ENCODE results near the gene YTHDF2. TPM values are rescaled to one million over a fixed set of nuclear protein-coding genes. Genes with fewer than 3 reads are reported as not detected.

YTHDF2 gene
- total RNA-seq, 1 experiment from 2014 or later = 55.0 TPM

- no peaks in the 10 kb centered on the region for H3K9me3 ChIP-seq (ENCODE audit: low read length)
- BruUV-seq (replicated peaks) = no TSS peak
- DNase-seq = no peak
- no peak overlapping the region for H3K4me2 ChIP-seq (ENCODE audit: low read length)
- H3K9ac ChIP-seq (ENCODE audit: low read length) = no peak overlapping the region
- no peak overlapping the region for H3K4me3 ChIP-seq (ENCODE audit: low read length)
- TF ChIP-seq CTCF (conservative IDR thresholded peaks at IDR 0.05; ENCODE audit: low read depth, low read length) = no peak
- TF ChIP-seq EZH2 (IDR thresholded peaks at IDR 0.05; ENCODE audit: low read length, unreplicated experiment) = no peak
- TF ChIP-seq EZH2phosphoT487 (IDR thresholded peaks at IDR 0.05; ENCODE audit: borderline replicate concordance, low read length) = no peak
- no peaks in the 10 kb centered on the region for H3K4me1 ChIP-seq (ENCODE audit: insufficient read depth, low read length)
- intact Hi-C loops (cut with micrococcal nuclease) = no loop called here
- no peak overlapping the region for H3K27ac ChIP-seq (ENCODE audit: low read length)
- H2AFZ ChIP-seq (ENCODE audit: low read length) = no peak overlapping the region
- ATAC-seq = no peak
- peaks cover 35% of the 10 kb centered on the region for H3K36me3 ChIP-seq (ENCODE audit: low read depth, low read length)
- no peaks in the 10 kb centered on the region for H3K9me2 ChIP-seq (replicated peaks; ENCODE audit: low read length)
- H3K79me2 ChIP-seq (ENCODE audit: low read length) = peaks cover 96% of the 10 kb centered on the region
- H4K20me1 ChIP-seq (ENCODE audit: low read length) = peaks cover 69% of the 10 kb centered on the region
- H3F3A ChIP-seq (ENCODE audit: low read length, unreplicated experiment) = no peaks in the 10 kb centered on the region
- H3K27me3 ChIP-seq (ENCODE audit: low read length) = no peaks in the 10 kb centered on the region
- POLR2A ChIA-PET (ENCODE audit: unreplicated experiment) = no interaction called here
- CTCF ChIA-PET = no interaction called here
Measured at GRCh38 chr1:28759257-28759656, 22.5 kb downstream of the YTHDF2 start.

- H3K27me3 ChIP-seq (ENCODE audit: low read length) = no peaks in the 10 kb centered on the region
- no peaks in the 10 kb centered on the region for H3K9me2 ChIP-seq (replicated peaks; ENCODE audit: low read length)
- DNase-seq (no peak), ATAC-seq (no peak)
- H3K36me3 ChIP-seq (ENCODE audit: low read depth, low read length) = peaks cover 40% of the 10 kb centered on the region
- CTCF ChIA-PET = no interaction called here
- peaks cover 96% of the 10 kb centered on the region for H3K79me2 ChIP-seq (ENCODE audit: low read length)
- POLR2A ChIA-PET (ENCODE audit: unreplicated experiment) = no interaction called here
- H2AFZ ChIP-seq (ENCODE audit: low read length) = no peak overlapping the region
- TF ChIP-seq EZH2 (IDR thresholded peaks at IDR 0.05; ENCODE audit: low read length, unreplicated experiment) = no peak
- no peak for TF ChIP-seq CTCF (conservative IDR thresholded peaks at IDR 0.05; ENCODE audit: low read depth, low read length)
- TF ChIP-seq EZH2phosphoT487 (IDR thresholded peaks at IDR 0.05; ENCODE audit: borderline replicate concordance, low read length) = no peak
- no peak overlapping the region for H3K9ac ChIP-seq (ENCODE audit: low read length)
- H3F3A ChIP-seq (ENCODE audit: low read length, unreplicated experiment) = no peaks in the 10 kb centered on the region
- no peaks in the 10 kb centered on the region for H3K4me1 ChIP-seq (ENCODE audit: insufficient read depth, low read length)
- intact Hi-C loops (cut with micrococcal nuclease) = no loop called here
- H3K9me3 ChIP-seq (ENCODE audit: low read length) = no peaks in the 10 kb centered on the region
- no TSS peak for BruUV-seq (replicated peaks)
- H3K27ac ChIP-seq (ENCODE audit: low read length) = no peak overlapping the region
- H3K4me2 ChIP-seq (ENCODE audit: low read length) = no peak overlapping the region
- H4K20me1 ChIP-seq (ENCODE audit: low read length) = peaks cover 67% of the 10 kb centered on the region
- no peak overlapping the region for H3K4me3 ChIP-seq (ENCODE audit: low read length)
Measured at GRCh38 chr1:28761189-28761588, 24.4 kb downstream of the YTHDF2 start.

GRCh38 chr1:28766532-28767183 is 29.9 kb downstream of the YTHDF2 start:
- no peak for TF ChIP-seq EZH2phosphoT487 (IDR thresholded peaks at IDR 0.05; ENCODE audit: borderline replicate concordance, low read length)
- no peak for TF ChIP-seq CTCF (conservative IDR thresholded peaks at IDR 0.05; ENCODE audit: low read depth, low read length)
- TF ChIP-seq EZH2 (IDR thresholded peaks at IDR 0.05; ENCODE audit: low read length, unreplicated experiment) = no peak
- no peaks in the 10 kb centered on the region for H3K27me3 ChIP-seq (ENCODE audit: low read length)
- no peak overlapping the region for H3K9ac ChIP-seq (ENCODE audit: low read length)
- H4K20me1 ChIP-seq (ENCODE audit: low read length) = peaks cover 48% of the 10 kb centered on the region
- ChIA-PET CTCF (no interaction called here), POLR2A (ENCODE audit: unreplicated experiment) (no interaction called here)
- H3K9me3 ChIP-seq (ENCODE audit: low read length) = no peaks in the 10 kb centered on the region
- no peak for DNase-seq
- ATAC-seq = no peak
- H3K4me1 ChIP-seq (ENCODE audit: insufficient read depth, low read length) = no peaks in the 10 kb centered on the region
- BruUV-seq (replicated peaks) = no TSS peak
- no peak overlapping the region for H3K4me2 ChIP-seq (ENCODE audit: low read length)
- H2AFZ ChIP-seq (ENCODE audit: low read length) = no peak overlapping the region
- intact Hi-C loops (cut with micrococcal nuclease) = no loop called here
- H3F3A ChIP-seq (ENCODE audit: low read length, unreplicated experiment) = no peaks in the 10 kb centered on the region
- H3K36me3 ChIP-seq (ENCODE audit: low read depth, low read length) = peaks cover 38% of the 10 kb centered on the region
- H3K79me2 ChIP-seq (ENCODE audit: low read length) = peaks cover 71% of the 10 kb centered on the region
- H3K27ac ChIP-seq (ENCODE audit: low read length) = no peak overlapping the region
- H3K9me2 ChIP-seq (replicated peaks; ENCODE audit: low read length) = no peaks in the 10 kb centered on the region
- no peak overlapping the region for H3K4me3 ChIP-seq (ENCODE audit: low read length)

Measured in PC-3 (cell line).